HepG2 (cell line): ENCODE data around the gene OSBPL10. TPM values are rescaled to one million over a fixed set of nuclear protein-coding genes. Genes with fewer than 3 reads are reported as not detected.
A peak's percentile ranks its signal among the peaks of the same experiment; 100 is the strongest.

Experiments used
- ERF ChIP-seq: IDR thresholded peaks from 2 replicates; pipeline ENCODE4 v1.6.1; 2018; ENCODE audit warnings: missing biosample characterization, missing genetic modification reagents
- KAT2B ChIP-seq: fragments of 150-350 bp; IDR thresholded peaks from 2 replicates; pipeline ENCODE4 v1.6.1; 2014; ENCODE audit warnings: low read depth, low read length, borderline replicate concordance
- KDM5B ChIP-seq: sonication (generic); formaldehyde crosslinking; IDR thresholded peaks from 2 replicates; pipeline ENCODE4 v1.4.0; 2020; ENCODE audit warnings: missing genetic modification reagents, mild to moderate bottlenecking, borderline replicate concordance
- KIAA2018 ChIP-seq: sonication (generic); formaldehyde crosslinking; IDR thresholded peaks from 2 replicates; pipeline ENCODE4 v1.5.0; 2020; ENCODE audit warnings: mild to moderate bottlenecking, missing genetic modification reagents, borderline replicate concordance
- NCOA1 ChIP-seq: sonication (generic); formaldehyde crosslinking; IDR thresholded peaks from 2 replicates; pipeline ENCODE4 v1.9.0; 2021; ENCODE audit warnings: missing genetic modification reagents
- NFIB ChIP-seq: sonication (generic); formaldehyde crosslinking; IDR thresholded peaks from 2 replicates; pipeline ENCODE4 v1.9.0; 2021; ENCODE audit warnings: missing genetic modification reagents, mild to moderate bottlenecking, borderline replicate concordance
- NPAS2 ChIP-seq: sonication (generic); formaldehyde crosslinking; IDR thresholded peaks from 2 replicates; pipeline ENCODE4 v1.8.0; 2022; ENCODE audit warnings: mild to moderate bottlenecking, missing genetic modification reagents, borderline replicate concordance
- PAXIP1 ChIP-seq: sonication (generic); formaldehyde crosslinking; conservative IDR thresholded peaks from 2 replicates; pipeline ENCODE4 v1.4.0; 2020; ENCODE audit warnings: mild to moderate bottlenecking, missing genetic modification reagents, moderate library complexity
- RXRB ChIP-seq: IDR thresholded peaks from 2 replicates; pipeline ENCODE4 v1.6.1; 2016; ENCODE audit warnings: borderline replicate concordance, missing genetic modification reagents, missing compliant biosample characterization
- SATB2 ChIP-seq: sonication (generic); formaldehyde crosslinking; IDR thresholded peaks from 2 replicates; pipeline ENCODE4 v1.5.0; 2020; ENCODE audit warnings: missing genetic modification reagents
- SP140L ChIP-seq: sonication (generic); formaldehyde crosslinking; IDR thresholded peaks from 2 replicates; pipeline ENCODE4 v1.4.0; 2020; ENCODE audit warnings: missing genetic modification reagents, borderline replicate concordance
- TCF12 ChIP-seq, 2 experiments: fragments of 450-650 bp in 1 of 2; sonication (generic) in 1 of 2; formaldehyde crosslinking in 1 of 2; IDR thresholded peaks; 2 replicates each; pipeline versions ENCODE4 v1.6.1 to v1.8.0; 2017 to 2022; ENCODE audit warnings: antibody characterized with exemption in 1 of 2, mild to moderate bottlenecking in 1 of 2, missing genetic modification reagents in 1 of 2, moderate library complexity in 1 of 2
- TEF ChIP-seq: sonication (generic); formaldehyde crosslinking; IDR thresholded peaks from 2 replicates; pipeline ENCODE4 v1.5.0; 2020; ENCODE audit warnings: missing genetic modification reagents
- ZBTB38 ChIP-seq: sonication (generic); formaldehyde crosslinking; IDR thresholded peaks from 2 replicates; pipeline ENCODE4 v1.5.1; 2020; ENCODE audit warnings: mild to moderate bottlenecking, missing genetic modification reagents
- ZNF615 ChIP-seq: sonication (generic); formaldehyde crosslinking; IDR thresholded peaks from 2 replicates; pipeline ENCODE4 v1.5.0; 2020; ENCODE audit warnings: mild to moderate bottlenecking, missing genetic modification reagents, borderline replicate concordance
- ZNF678 ChIP-seq: sonication (generic); formaldehyde crosslinking; IDR thresholded peaks from 2 replicates; pipeline ENCODE4 v1.4.0; 2020; ENCODE audit warnings: mild to moderate bottlenecking, missing genetic modification reagents
- ZNF776 ChIP-seq: sonication (generic); formaldehyde crosslinking; IDR thresholded peaks from 2 replicates; pipeline ENCODE4 v1.4.0; 2020; ENCODE audit warnings: mild to moderate bottlenecking, missing genetic modification reagents
- polyA plus RNA-seq, 8 experiments: library from polyadenylated mRNA; depleted of rRNA in 3 of 8; stranded (reverse) in 7 of 8; unstranded in 1 of 8; fragments of >200 nt; fragmentation: Illumina TruSeq in 4 of 8; extraction: Trizol in 4 of 8; gene quantifications; 2 replicates each; pipeline versions ENCODE4 v1.2.1 to v1.2.3, GENCODE V29; 2011 to 2016; ENCODE audit warnings: low read depth in 4 of 8, missing spikeins in 1 of 8, mixed read lengths in 1 of 8; ENCODE audit not compliant: insufficient read depth in 1 of 8
- total RNA-seq, 5 experiments: library from RNA; depleted of rRNA; stranded (reverse); fragments of >200 nt; fragmentation: Illumina TruSeq; extraction: Trizol; gene quantifications; 2 replicates each; pipeline ENCODE4 v1.2.3, GENCODE V29; 2016; ENCODE audit warnings: low read depth in 1 of 5

Gene OSBPL10
- total and polyA plus RNA-seq, 2 of the 13 experiments (the other 11 are each of a cell fraction or from before 2014, with no cell fraction given), result 10.3 to 28.6 TPM

- TF ChIP-seq NPAS2 (CRISPR knock-in tag) (no peak), ZBTB38 (no peak), ERF (CRISPR knock-in tag) (0 out of 2 replicates have a peak, but pooled peaks have one; percentile 12), ZNF615 (no peak), ZNF678 (CRISPR knock-in tag) (no peak), KIAA2018 (CRISPR knock-in tag) (no peak), SP140L (no peak), NFIB (CRISPR knock-in tag) (no peak), RXRB (CRISPR knock-in tag) (peak; percentile 28; the same call in 1 of the 2 replicates), SATB2 (CRISPR knock-in tag) (no peak), TEF (CRISPR knock-in tag) (no peak), TCF12 (IDR thresholded peaks at IDR 0.05) (no peak), TCF12 (CRISPR knock-in tag; IDR thresholded peaks at IDR 0.05) (no peak), PAXIP1 (CRISPR knock-in tag) (peak; percentile 69), ZNF776 (CRISPR knock-in tag) (no peak), KDM5B (CRISPR knock-in tag) (no peak), NCOA1 (no peak), KAT2B (no peak)
Observed at GRCh38 chr3:31680072-31680870, 300.8 kb downstream of the OSBPL10 start (continued).
